ENCODE measurements around the gene TRIM36. TPM values are rescaled to one million over a fixed set of nuclear protein-coding genes. Genes with fewer than 3 reads are reported as not detected.

Gene TRIM36
- total RNA-seq, 1 experiment from 2014 or later = 0.95 TPM

DNA sequence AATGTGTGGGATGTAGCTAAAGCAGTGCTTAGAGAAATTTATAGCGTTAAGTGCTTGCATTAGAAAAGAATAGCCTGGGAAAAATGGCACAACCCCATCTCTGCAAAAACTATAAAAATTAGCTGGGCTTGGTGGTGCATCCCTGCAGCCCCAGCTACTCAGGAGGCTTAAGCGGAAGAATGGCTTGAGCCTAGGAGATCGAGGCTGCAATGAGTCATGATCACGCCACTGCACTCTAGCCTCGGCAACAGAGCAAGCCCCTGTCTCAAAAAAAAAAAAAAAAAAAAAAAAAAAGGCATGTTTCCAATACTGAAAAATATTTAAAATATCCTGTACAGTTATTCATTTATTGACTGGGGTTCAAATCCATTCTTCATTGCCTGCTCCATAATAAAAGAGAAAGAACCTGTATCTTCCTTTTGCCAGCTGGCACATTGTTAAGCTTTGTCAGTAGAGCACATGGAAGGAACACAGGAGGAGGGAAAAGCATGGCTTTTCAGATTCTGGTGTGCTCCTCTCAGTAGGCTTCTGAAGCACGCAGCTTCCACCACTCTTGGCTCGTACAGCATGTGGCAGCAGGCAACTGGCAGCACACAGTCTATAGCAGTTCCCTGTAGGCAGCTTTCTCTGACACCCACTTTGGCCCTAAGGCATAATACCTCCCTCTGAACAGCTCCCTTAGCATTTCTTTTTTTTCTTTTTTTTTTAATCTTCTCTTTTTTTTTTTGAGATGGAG is 73.5 kb downstream of the TRIM36 start:
- TF ChIP-seq, protein P1, sequence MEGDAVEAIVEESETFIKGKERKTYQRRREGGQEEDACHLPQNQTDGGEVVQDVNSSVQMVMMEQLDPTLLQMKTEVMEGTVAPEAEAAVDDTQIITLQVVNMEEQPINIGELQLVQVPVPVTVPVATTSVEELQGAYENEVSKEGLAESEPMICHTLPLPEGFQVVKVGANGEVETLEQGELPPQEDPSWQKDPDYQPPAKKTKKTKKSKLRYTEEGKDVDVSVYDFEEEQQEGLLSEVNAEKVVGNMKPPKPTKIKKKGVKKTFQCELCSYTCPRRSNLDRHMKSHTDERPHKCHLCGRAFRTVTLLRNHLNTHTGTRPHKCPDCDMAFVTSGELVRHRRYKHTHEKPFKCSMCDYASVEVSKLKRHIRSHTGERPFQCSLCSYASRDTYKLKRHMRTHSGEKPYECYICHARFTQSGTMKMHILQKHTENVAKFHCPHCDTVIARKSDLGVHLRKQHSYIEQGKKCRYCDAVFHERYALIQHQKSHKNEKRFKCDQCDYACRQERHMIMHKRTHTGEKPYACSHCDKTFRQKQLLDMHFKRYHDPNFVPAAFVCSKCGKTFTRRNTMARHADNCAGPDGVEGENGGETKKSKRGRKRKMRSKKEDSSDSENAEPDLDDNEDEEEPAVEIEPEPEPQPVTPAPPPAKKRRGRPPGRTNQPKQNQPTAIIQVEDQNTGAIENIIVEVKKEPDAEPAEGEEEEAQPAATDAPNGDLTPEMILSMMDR (IDR thresholded peaks at IDR 0.05; ENCODE audit: insufficient read depth in 1 of 2, low read depth in 1 of 2, low read length in 1 of 2, severe bottlenecking in 1 of 2, unreplicated experiment in 1 of 2) = no peak
- Histone ChIP-seq H3K36me3 (ENCODE audit: control insufficient read depth, insufficient read depth, low read length) (no peaks in the 10 kb centered on the region), H3K9me3 (no peaks in the 10 kb centered on the region), H3K4me3 (ENCODE audit: low read depth, low read length) (no peak overlapping the region), H3K27me3 (replicated peaks; ENCODE audit: control insufficient read depth, insufficient read depth, low read length) (no peaks in the 10 kb centered on the region), H3K4me1 (no peaks in the 10 kb centered on the region)
- H3K27ac Mint-ChIP-seq (ENCODE audit: unreplicated experiment) = no peak overlapping the region
- CTCF ChIA-PET = interaction anchor here (0.7 kb wide), 2 partner anchors 8 to 138 kb away, joined by 3 to 6 read pairs; no protein-coding TSS in a partner anchor
- H3K4me1 Mint-ChIP-seq (ENCODE audit: low read depth, unreplicated experiment) = no peaks in the 10 kb centered on the region
- no peaks in the 10 kb centered on the region for H3K36me3 Mint-ChIP-seq (ENCODE audit: insufficient read depth, unreplicated experiment)
- no peak for DNase-seq
- intact Hi-C loops (cut with micrococcal nuclease; ENCODE audit: unreplicated experiment) = no loop called here
- H3K9me3 Mint-ChIP-seq (ENCODE audit: unreplicated experiment) = no peaks in the 10 kb centered on the region
- POLR2A ChIA-PET = interaction anchor here (0.7 kb wide), 1 partner anchor 150 kb away, joined by 5 read pairs; no protein-coding TSS in a partner anchor
- peaks cover 10% of the 10 kb centered on the region for H3K27me3 Mint-ChIP-seq (ENCODE audit: insufficient read depth, unreplicated experiment)
- no TSS peak for BruUV-seq (replicated peaks)
- H3K4me3 Mint-ChIP-seq (ENCODE audit: unreplicated experiment) = no peak overlapping the region

DNA sequence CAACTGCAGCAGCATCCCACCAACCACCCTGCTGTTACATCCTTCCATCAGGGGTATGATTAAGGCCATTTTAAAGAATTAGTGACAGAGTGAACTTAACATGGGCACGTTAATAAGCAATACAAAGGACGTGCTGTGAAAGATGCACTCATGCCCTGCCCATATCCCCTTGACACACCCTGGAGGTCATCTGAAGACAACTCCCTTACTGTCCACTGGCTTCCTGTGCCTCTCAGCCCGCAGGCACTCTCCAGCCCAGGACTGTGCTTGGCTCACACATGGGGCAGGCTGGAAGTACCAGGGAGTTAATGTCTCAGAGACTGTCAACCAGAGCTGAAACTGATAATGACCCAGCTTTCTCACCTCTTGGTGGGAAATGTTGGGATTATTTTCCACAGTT is 81.8 kb downstream of the TRIM36 start:
- Histone ChIP-seq H3K36me3 (ENCODE audit: control insufficient read depth, insufficient read depth, low read length) (no peaks in the 10 kb centered on the region), H3K4me1 (no peaks in the 10 kb centered on the region), H3K4me3 (ENCODE audit: low read depth, low read length) (no peak overlapping the region), H3K27me3 (replicated peaks; ENCODE audit: control insufficient read depth, insufficient read depth, low read length) (no peaks in the 10 kb centered on the region), H3K9me3 (no peaks in the 10 kb centered on the region)
- Mint-ChIP-seq H3K36me3 (ENCODE audit: insufficient read depth, unreplicated experiment) (no peaks in the 10 kb centered on the region), H3K4me1 (ENCODE audit: low read depth, unreplicated experiment) (no peaks in the 10 kb centered on the region), H3K4me3 (ENCODE audit: unreplicated experiment) (no peak overlapping the region), H3K27me3 (ENCODE audit: insufficient read depth, unreplicated experiment) (peaks cover 8% of the 10 kb centered on the region), H3K9me3 (ENCODE audit: unreplicated experiment) (no peaks in the 10 kb centered on the region), H3K27ac (ENCODE audit: unreplicated experiment) (no peak overlapping the region)
- ChIA-PET POLR2A (no interaction called here), CTCF (no interaction called here)
- intact Hi-C loops (cut with micrococcal nuclease; ENCODE audit: unreplicated experiment) = no loop called here
- BruUV-seq (replicated peaks) = no TSS peak
- TF ChIP-seq, protein P1 (IDR thresholded peaks at IDR 0.05; ENCODE audit: insufficient read depth in 1 of 2, low read depth in 1 of 2, low read length in 1 of 2, severe bottlenecking in 1 of 2, unreplicated experiment in 1 of 2) = no peak
- DNase-seq = no peak

DNA sequence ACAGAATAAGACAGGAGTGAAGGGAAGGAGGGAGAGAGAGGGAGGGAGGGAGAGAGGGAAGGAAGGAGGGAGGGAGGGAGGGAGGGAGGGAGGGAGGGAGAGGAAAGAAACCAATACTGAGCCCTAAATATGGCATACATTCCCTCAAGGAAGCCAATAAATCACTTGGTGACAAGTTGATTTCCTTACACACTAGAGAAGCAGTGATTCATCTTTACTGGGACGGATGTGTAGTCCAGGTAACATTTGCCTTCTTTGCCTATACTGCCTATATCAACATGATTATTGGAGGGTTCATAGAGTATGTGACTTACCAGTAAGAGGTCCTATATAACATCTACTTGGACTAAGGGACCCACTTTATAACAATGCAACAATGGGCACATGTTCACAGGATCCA is 83.2 kb downstream of the TRIM36 start:
- no peaks in the 10 kb centered on the region for H3K36me3 Mint-ChIP-seq (ENCODE audit: insufficient read depth, unreplicated experiment)
- POLR2A ChIA-PET = no interaction called here
- no peaks in the 10 kb centered on the region for H3K4me1 ChIP-seq
- H3K4me3 Mint-ChIP-seq (ENCODE audit: unreplicated experiment) = no peak overlapping the region
- no peak overlapping the region for H3K27ac Mint-ChIP-seq (ENCODE audit: unreplicated experiment)
- H3K27me3 ChIP-seq (replicated peaks; ENCODE audit: control insufficient read depth, insufficient read depth, low read length) = no peaks in the 10 kb centered on the region
- H3K4me1 Mint-ChIP-seq (ENCODE audit: low read depth, unreplicated experiment) = no peaks in the 10 kb centered on the region
- peaks cover 8% of the 10 kb centered on the region for H3K27me3 Mint-ChIP-seq (ENCODE audit: insufficient read depth, unreplicated experiment)
- TF ChIP-seq, protein P1 (IDR thresholded peaks at IDR 0.05; ENCODE audit: insufficient read depth in 1 of 2, low read depth in 1 of 2, low read length in 1 of 2, severe bottlenecking in 1 of 2, unreplicated experiment in 1 of 2) = no peak
- H3K36me3 ChIP-seq (ENCODE audit: control insufficient read depth, insufficient read depth, low read length) = no peaks in the 10 kb centered on the region
- CTCF ChIA-PET = no interaction called here
- no peaks in the 10 kb centered on the region for H3K9me3 ChIP-seq
- BruUV-seq (replicated peaks) = no TSS peak
- no peak overlapping the region for H3K4me3 ChIP-seq (ENCODE audit: low read depth, low read length)
- intact Hi-C loops (cut with micrococcal nuclease; ENCODE audit: unreplicated experiment) = no loop called here
- H3K9me3 Mint-ChIP-seq (ENCODE audit: unreplicated experiment) = no peaks in the 10 kb centered on the region
- DNase-seq = no peak

All from Caco-2 (cell line).